Measurements from ENCODE around the gene AGTPBP1.
"Not testable (repeated sequence)": the region's sequence is repeated elsewhere in the genome, so short reads cannot be mapped to it uniquely, and the experiment has no call there.

AGTPBP1 gene

GRCh38 chr9:85723215-85723614 is 18.5 kb downstream of the AGTPBP1 start:
- no peak for DNase-seq (ENCODE audit: low read depth, low spot score)

- not testable (repeated sequence) for DNase-seq (ENCODE audit: low read depth, low spot score)
Measured at GRCh38 chr9:85719411-85719810, 22.3 kb downstream of the AGTPBP1 start.

GRCh38 chr9:85717818-85718217 is 23.9 kb downstream of the AGTPBP1 start:
- DNase-seq (ENCODE audit: low read depth, low spot score), result not testable (repeated sequence)

GRCh38 chr9:85717220-85717619 is 24.5 kb downstream of the AGTPBP1 start:
- no peak for DNase-seq (ENCODE audit: low read depth, low spot score)

- DNase-seq (ENCODE audit: low read depth, low spot score), result no peak
Measured at GRCh38 chr9:85716031-85716877, 25.5 kb downstream of the AGTPBP1 start.

GRCh38 chr9:85715587-85715986 is 26.2 kb downstream of the AGTPBP1 start:
- DNase-seq (ENCODE audit: low read depth, low spot score), result no peak

- no peak for DNase-seq (ENCODE audit: low read depth, low spot score)
Measured at GRCh38 chr9:85713897-85714296, 27.9 kb downstream of the AGTPBP1 start.

GRCh38 chr9:85704744-85705143 is 37.0 kb downstream of the AGTPBP1 start:
- no peak for DNase-seq (ENCODE audit: low read depth, low spot score)

GRCh38 chr9:85703398-85703797 is 38.4 kb downstream of the AGTPBP1 start:
- DNase-seq (ENCODE audit: low read depth, low spot score), result no peak

GRCh38 chr9:85702726-85703289 is 38.9 kb downstream of the AGTPBP1 start:
- no peak for DNase-seq (ENCODE audit: low read depth, low spot score)

- no peak for DNase-seq (ENCODE audit: low read depth, low spot score)
Measured at GRCh38 chr9:85702191-85702590, 39.6 kb downstream of the AGTPBP1 start.

GRCh38 chr9:85700330-85700729 is 41.4 kb downstream of the AGTPBP1 start:
- DNase-seq (ENCODE audit: low read depth, low spot score), result no peak

- no peak for DNase-seq (ENCODE audit: low read depth, low spot score)
Measured at GRCh38 chr9:85688361-85688760, 53.4 kb downstream of the AGTPBP1 start.

GRCh38 chr9:85685081-85685480 is 56.7 kb downstream of the AGTPBP1 start:
- no peak for DNase-seq (ENCODE audit: low read depth, low spot score)

GRCh38 chr9:85676790-85677189 is 65.0 kb downstream of the AGTPBP1 start:
- DNase-seq (ENCODE audit: low read depth, low spot score), result no peak

GRCh38 chr9:85667374-85667773 is 74.4 kb downstream of the AGTPBP1 start:
- DNase-seq (ENCODE audit: low read depth, low spot score), result no peak

- DNase-seq (ENCODE audit: low read depth, low spot score), result no peak
Measured at GRCh38 chr9:85666086-85666485, 75.7 kb downstream of the AGTPBP1 start.

- DNase-seq (ENCODE audit: low read depth, low spot score), result no peak
Measured at GRCh38 chr9:85662573-85662972, 79.2 kb downstream of the AGTPBP1 start.

- DNase-seq (ENCODE audit: low read depth, low spot score), result no peak
Measured at GRCh38 chr9:85658716-85659115, 83.0 kb downstream of the AGTPBP1 start.

GRCh38 chr9:85653153-85653552 is 88.6 kb downstream of the AGTPBP1 start:
- no peak for DNase-seq (ENCODE audit: low read depth, low spot score)

- no peak for DNase-seq (ENCODE audit: low read depth, low spot score)
Measured at GRCh38 chr9:85647571-85647970, 94.2 kb downstream of the AGTPBP1 start.

- no peak for DNase-seq (ENCODE audit: low read depth, low spot score)
Measured at GRCh38 chr9:85645909-85646627, 95.7 kb downstream of the AGTPBP1 start.

- DNase-seq (ENCODE audit: low read depth, low spot score), result no peak
Measured at GRCh38 chr9:85640425-85640824, 101.3 kb downstream of the AGTPBP1 start.

Data from astrocyte of the hippocampus (primary cell).